Loucy (cell line): Measurements from ENCODE around the gene CUX1.

ENCODE experiments used
- EZH2phosphoT487 ChIP-seq: fragments of 200-600 bp; IDR thresholded peaks from 2 replicates; pipeline ENCODE4 v1.6.1; 2018; ENCODE audit warnings: antibody characterized with exemption, mild to moderate bottlenecking, moderate library complexity, borderline replicate concordance
- TF ChIP-seq, protein P1 (sequence below): fragments of 200-600 bp; sonication (generic); conservative IDR thresholded peaks from 2 replicates; pipeline ENCODE4 v1.5.1; 2014; ENCODE audit warnings: mild to moderate bottlenecking, antibody characterized with exemption, low read length

DNA sequence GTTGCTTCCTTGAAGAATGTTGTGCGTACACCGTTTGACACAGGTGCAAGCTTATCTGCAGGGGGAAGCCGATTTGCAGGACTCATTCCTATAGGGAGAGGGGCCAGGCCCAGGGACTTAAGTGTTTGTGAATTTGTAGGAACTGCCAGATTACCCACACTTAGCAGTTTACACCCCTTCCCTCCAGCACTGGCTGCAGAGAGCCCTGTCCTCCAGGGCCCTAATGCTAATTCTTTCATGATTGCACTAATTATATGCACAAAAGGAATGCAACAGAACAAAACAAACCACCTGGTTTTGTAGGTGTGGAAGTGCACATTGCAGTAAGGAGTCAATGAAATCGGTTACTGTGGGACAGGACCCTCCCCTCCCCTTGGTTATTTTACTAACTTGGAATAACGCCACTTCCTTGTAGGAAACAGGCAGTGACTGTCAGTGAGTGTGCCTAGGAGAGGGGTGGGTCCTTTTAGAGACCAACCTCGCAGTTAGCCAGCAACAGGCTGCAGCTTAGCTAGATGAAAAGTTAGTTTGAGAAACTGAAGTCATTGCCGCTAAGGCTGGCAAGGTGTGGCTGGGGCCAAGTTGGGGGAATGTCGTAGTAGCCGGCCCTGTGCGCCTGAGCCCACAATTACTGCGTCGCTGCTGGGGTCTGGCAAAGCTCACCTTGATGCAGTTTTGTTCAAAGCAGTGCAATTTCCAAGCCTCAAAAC, 60.6 kb downstream of the CUX1 start:
- TF ChIP-seq, protein P1, sequence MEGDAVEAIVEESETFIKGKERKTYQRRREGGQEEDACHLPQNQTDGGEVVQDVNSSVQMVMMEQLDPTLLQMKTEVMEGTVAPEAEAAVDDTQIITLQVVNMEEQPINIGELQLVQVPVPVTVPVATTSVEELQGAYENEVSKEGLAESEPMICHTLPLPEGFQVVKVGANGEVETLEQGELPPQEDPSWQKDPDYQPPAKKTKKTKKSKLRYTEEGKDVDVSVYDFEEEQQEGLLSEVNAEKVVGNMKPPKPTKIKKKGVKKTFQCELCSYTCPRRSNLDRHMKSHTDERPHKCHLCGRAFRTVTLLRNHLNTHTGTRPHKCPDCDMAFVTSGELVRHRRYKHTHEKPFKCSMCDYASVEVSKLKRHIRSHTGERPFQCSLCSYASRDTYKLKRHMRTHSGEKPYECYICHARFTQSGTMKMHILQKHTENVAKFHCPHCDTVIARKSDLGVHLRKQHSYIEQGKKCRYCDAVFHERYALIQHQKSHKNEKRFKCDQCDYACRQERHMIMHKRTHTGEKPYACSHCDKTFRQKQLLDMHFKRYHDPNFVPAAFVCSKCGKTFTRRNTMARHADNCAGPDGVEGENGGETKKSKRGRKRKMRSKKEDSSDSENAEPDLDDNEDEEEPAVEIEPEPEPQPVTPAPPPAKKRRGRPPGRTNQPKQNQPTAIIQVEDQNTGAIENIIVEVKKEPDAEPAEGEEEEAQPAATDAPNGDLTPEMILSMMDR = no peak
- TF ChIP-seq EZH2phosphoT487 = no peak
